Upper lobe of right lung (tissue), 1 donor: Measurements from ENCODE around the gene SLC2A6. TPM values are rescaled to one million over a fixed set of nuclear protein-coding genes. Genes with fewer than 3 reads are reported as not detected.

ENCODE experiments used
- ATAC-seq: fragments of 200-7000 bp; cut with Tn5 transposase; one replicate; pipeline ENCODE4 v1.9.1; 2020; ENCODE audit warnings: mild to moderate bottlenecking, moderate library complexity
- DNase-seq: peaks from one replicate; pipeline ENCODE4 v3.0.0-alpha.2; 2020
- H3K27ac ChIP-seq: fragments of 200-600 bp; one replicate; pipeline ENCODE4 v1.8.0; 2022
- H3K27me3 ChIP-seq: fragments of 200-600 bp; one replicate; pipeline ENCODE4 v1.8.0; 2022; ENCODE audit warnings: mild to moderate bottlenecking
- H3K36me3 ChIP-seq: fragments of 200-600 bp; one replicate; pipeline ENCODE4 v1.8.0; 2022
- H3K4me1 ChIP-seq: fragments of 200-600 bp; one replicate; pipeline ENCODE4 v1.8.0; 2022
- H3K4me3 ChIP-seq: fragments of 200-600 bp; one replicate; pipeline ENCODE4 v1.8.0; 2022; ENCODE audit warnings: mild to moderate bottlenecking
- H3K9me3 ChIP-seq: fragments of 200-600 bp; one replicate; pipeline ENCODE4 v1.8.0; 2022
- intact Hi-C: fragments of 100-400 bp; cut with DNase I; formaldehyde crosslinking; loops from one replicate; pipeline ENCODE4 v1.11.0; 2022
- total RNA-seq: library from RNA; stranded (reverse); fragmentation: NEBNext Ultra II Directional; extraction: Animal tissue kit (Norgen Biotek cat#: 25700); gene quantifications from one replicate; pipeline ENCODE4 v1.2.1, GENCODE V29; 2021
- TF ChIP-seq, protein P1 (sequence below): fragments of 200-600 bp; IDR thresholded peaks from one replicate; pipeline ENCODE4 v1.8.0; 2022; ENCODE audit warnings: antibody characterized with exemption
- donor health status: DM: no; HTN: yes; CAD: no; lungs with severe emphysema.

SLC2A6 gene
- total RNA-seq, 1 donor from 2014 or later, result 11.4 TPM

DNA sequence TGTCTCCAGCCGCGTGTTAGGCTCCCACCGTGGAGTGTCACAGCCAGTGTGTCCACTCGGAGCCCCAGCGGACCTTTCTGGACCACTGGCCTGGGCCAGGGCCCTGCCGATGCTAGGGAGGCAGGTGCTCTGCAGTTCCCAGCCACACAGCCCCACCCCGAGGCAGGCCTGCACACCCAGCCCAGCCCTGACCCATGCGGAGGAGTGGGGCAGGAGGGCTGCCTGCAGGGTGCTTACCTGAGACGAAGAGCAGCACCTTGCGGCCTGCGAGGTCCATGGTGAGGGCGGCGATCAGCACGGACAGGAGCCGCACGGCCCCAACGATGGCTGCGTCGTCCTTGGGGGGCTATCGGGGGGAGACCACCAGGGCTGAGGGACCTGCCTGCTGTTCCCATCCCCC, 5.2 kb downstream of the SLC2A6 start:
- Histone ChIP-seq H3K27me3 (no peaks in the 10 kb centered on the region), H3K4me3 (no peak overlapping the region), H3K9me3 (no peaks in the 10 kb centered on the region), H3K27ac (no peak overlapping the region), H3K36me3 (no peaks in the 10 kb centered on the region), H3K4me1 (peaks cover 12% of the 10 kb centered on the region)
- intact Hi-C loops, result no loop called here
- ATAC-seq, result no peak
- TF ChIP-seq, protein P1, sequence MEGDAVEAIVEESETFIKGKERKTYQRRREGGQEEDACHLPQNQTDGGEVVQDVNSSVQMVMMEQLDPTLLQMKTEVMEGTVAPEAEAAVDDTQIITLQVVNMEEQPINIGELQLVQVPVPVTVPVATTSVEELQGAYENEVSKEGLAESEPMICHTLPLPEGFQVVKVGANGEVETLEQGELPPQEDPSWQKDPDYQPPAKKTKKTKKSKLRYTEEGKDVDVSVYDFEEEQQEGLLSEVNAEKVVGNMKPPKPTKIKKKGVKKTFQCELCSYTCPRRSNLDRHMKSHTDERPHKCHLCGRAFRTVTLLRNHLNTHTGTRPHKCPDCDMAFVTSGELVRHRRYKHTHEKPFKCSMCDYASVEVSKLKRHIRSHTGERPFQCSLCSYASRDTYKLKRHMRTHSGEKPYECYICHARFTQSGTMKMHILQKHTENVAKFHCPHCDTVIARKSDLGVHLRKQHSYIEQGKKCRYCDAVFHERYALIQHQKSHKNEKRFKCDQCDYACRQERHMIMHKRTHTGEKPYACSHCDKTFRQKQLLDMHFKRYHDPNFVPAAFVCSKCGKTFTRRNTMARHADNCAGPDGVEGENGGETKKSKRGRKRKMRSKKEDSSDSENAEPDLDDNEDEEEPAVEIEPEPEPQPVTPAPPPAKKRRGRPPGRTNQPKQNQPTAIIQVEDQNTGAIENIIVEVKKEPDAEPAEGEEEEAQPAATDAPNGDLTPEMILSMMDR, result no peak
- DNase-seq, result no peak

DNA sequence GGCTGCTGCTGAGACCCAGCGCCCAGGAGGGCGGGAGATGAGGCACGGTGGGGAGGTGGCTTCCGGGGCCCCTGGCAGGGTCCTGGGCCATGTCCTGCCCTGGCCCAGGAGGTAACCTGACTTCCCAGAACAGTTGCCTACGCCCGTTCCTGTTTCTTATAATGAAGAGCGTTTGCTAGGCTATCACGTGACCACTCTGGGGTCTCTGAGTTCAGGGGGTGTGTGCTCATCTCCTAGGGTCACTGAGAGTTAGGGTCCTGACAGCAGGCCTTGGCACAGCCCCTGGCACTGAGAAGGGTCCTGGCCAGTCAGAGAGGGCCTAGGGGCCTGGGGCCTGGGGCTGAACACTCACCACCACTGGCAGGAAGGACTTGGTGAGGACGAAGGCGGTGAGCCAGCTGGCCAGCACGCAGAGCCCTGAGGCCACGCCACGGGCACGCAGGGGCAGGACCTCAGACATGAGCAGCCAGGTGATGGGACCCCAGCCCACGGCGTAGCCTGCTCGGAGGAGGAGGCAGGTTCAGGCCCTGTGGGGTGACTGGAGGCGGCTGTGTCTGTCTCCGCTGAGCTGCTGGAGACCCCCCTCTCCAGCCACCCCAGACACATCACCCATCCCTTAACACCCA, 6.0 kb downstream of the SLC2A6 start:
- ATAC-seq (no peak), DNase-seq (no peak)
- no peaks in the 10 kb centered on the region for H3K9me3 ChIP-seq
- H3K4me3 ChIP-seq, result no peak overlapping the region
- TF ChIP-seq, protein P1, result no peak
- no peaks in the 10 kb centered on the region for H3K27me3 ChIP-seq
- no peaks in the 10 kb centered on the region for H3K36me3 ChIP-seq
- intact Hi-C loops, result no loop called here
- peaks cover 4% of the 10 kb centered on the region for H3K4me1 ChIP-seq
- H3K27ac ChIP-seq, result no peak overlapping the region

DNA sequence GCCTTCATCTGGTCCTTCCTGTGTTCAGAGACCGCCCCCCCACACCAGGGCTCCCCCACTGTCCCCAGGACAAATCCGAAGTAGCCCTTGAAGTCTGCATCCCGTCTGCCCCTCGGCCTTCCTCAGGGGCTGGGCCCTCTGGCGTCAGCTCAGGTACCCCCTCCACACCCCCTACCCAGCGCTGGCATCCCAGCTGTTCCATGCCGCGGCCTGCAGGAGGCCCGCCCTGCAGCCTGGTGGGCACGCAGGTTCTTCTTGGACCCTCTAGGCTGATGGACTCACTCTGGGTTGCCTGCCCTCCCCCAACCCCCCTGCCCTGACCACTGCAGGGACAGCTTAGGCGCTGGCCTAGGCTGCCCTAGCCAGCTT, 6.6 kb downstream of the SLC2A6 start:
- DNase-seq (no peak), ATAC-seq (no peak)
- no peaks in the 10 kb centered on the region for H3K36me3 ChIP-seq
- intact Hi-C loops, result no loop called here
- no peaks in the 10 kb centered on the region for H3K9me3 ChIP-seq
- no peak overlapping the region for H3K4me3 ChIP-seq
- H3K4me1 ChIP-seq, result peaks cover 4% of the 10 kb centered on the region
- TF ChIP-seq, protein P1, result no peak
- H3K27me3 ChIP-seq, result no peaks in the 10 kb centered on the region
- no peak overlapping the region for H3K27ac ChIP-seq

DNA sequence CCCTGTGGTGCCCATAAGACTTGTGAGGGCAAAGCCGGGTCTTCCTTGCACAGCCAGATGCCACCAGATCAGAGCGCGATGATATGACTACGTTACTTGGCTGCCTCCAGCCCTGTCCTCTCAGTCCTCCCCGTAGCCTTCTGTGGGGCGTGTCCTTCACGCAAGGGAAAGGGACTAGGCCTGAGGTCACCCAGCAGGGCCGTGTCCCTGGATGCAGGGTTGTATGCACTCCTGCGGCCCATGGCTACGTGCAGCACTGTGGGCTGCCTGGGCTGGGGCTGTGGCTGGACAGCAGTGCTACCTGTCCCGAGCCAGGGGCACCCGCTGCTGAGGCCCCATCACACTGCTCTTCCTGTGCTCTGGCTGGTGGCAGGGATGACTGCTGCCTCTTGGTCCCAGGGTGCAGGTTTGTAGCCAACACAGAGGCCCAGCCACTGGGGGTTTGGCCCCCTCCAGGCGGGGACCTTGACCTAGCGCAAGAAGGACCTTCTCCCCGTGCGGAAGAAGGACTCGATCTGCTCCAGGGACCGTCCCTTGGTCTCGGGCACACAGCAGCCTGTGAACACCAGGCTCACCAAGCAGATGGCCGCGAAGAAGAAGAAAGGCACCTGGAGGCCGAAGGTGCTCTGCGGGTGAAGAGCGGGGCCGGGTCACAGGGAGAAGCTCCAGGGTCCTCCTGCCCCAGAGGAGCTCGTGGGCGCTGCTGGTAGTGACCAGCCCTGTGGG, 7.2 kb downstream of the SLC2A6 start:
- ATAC-seq, result no peak
- Histone ChIP-seq H3K9me3 (no peaks in the 10 kb centered on the region), H3K27me3 (no peaks in the 10 kb centered on the region), H3K27ac (no peak overlapping the region), H3K4me1 (peaks cover under 1% of the 10 kb centered on the region), H3K36me3 (no peaks in the 10 kb centered on the region), H3K4me3 (no peak overlapping the region)
- intact Hi-C loops, result no loop called here
- TF ChIP-seq, protein P1, result no peak
- no peak for DNase-seq

DNA sequence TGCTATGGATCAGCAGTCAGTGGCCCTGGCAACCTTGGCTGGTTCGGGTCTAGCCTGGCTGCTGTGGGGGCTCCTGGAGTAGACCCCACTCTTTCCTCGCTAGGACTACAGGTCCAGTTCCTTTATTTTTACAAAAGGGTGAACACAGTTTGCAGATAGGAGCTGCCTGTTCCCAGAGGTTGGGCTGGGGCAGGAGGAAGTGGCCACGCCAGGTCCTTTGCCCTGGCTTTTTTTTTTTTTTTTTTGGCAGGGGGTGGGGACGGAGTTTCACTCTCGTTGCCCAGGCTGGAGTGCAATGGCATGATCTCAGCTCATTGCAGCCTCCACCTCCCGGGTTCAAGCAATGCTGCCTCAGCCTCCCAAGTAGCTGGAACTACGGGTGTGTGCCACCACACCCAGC, 7.9 kb downstream of the SLC2A6 start:
- Histone ChIP-seq H3K4me1 (no peaks in the 10 kb centered on the region), H3K36me3 (no peaks in the 10 kb centered on the region), H3K27me3 (no peaks in the 10 kb centered on the region), H3K9me3 (no peaks in the 10 kb centered on the region), H3K27ac (no peak overlapping the region), H3K4me3 (no peak overlapping the region)
- TF ChIP-seq, protein P1, result no peak
- peak; percentile 1 for ATAC-seq
- no peak for DNase-seq
- intact Hi-C loops, result no loop called here
